GM19239 (cell line): ENCODE data around the gene LY6G6F.

Experiments used
- DNase-seq: peaks from one replicate; pipeline ENCODE4 v3.0.0; 2011; ENCODE audit warnings: low spot score; ENCODE audit not compliant: insufficient read length
- FAIRE-seq: peaks from 2 replicates; lab custom pipeline; 2011; peaks lifted over from hg19 to GRCh38; lab: Jason Lieb, UNC

Gene LY6G6F, protein sequence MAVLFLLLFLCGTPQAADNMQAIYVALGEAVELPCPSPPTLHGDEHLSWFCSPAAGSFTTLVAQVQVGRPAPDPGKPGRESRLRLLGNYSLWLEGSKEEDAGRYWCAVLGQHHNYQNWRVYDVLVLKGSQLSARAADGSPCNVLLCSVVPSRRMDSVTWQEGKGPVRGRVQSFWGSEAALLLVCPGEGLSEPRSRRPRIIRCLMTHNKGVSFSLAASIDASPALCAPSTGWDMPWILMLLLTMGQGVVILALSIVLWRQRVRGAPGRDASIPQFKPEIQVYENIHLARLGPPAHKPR

DNA sequence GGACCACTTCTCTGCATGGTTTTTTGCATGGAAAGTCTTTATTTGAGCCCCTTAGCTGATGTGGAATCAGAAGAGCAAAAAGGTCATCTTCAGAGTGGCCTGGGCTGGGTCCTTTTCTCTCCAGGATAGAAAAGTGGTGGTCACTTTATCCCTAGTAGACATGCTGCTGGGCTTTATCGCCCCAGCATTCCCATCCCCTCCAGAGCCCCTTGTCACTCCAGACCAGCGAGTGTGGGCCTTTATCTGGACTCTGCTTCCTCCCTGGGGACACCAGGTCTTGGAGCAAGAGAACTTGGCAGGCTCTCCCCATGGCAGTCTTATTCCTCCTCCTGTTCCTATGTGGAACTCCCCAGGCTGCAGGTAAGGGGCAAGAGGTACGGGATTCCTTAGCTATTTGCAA is at the start of gene LY6G6F:
TSS of gene LY6G6F (plus strand) at position 268 of the 400 bp plus-strand sequence. CDS start at position 309, 41 bp downstream.
- no peak for FAIRE-seq
- DNase-seq: no peak

DNA sequence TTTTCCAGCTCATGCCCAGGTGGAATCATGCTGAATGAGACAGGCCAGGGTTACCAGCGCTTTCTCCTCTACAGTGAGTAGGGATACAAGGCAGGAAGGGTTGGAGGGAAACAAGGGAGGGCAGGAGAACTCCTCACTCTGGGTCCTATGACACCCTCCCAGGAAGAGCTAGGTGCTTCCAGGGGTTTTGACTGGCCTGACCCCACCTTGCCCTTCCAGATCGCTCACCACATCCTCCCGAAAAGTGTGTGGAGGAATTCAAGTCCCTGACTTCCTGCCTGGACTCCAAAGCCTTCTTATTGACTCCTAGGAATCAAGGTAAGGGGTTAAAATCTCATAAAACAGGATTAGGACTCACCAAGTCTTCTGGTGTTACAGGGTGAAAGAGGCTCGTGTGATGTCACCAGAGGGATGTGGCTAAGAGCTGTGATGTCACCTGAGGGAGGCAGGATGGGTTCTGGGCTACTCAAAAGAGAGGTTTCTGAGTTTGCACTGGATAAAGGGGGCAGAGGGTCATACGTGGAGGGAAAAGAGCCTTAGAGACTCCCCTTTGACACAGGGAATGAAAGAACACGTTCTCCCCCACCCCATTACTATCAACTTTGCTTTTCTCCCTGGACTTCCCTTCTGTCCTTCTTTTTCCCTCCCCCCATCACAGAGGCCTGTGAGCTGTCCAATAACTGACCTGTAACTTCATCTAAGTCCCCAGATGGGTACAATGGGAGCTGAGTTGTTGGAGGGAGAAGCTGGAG is 49.1 kb upstream of the LY6G6F start:
- FAIRE-seq: no peak
- no peak for DNase-seq

DNA sequence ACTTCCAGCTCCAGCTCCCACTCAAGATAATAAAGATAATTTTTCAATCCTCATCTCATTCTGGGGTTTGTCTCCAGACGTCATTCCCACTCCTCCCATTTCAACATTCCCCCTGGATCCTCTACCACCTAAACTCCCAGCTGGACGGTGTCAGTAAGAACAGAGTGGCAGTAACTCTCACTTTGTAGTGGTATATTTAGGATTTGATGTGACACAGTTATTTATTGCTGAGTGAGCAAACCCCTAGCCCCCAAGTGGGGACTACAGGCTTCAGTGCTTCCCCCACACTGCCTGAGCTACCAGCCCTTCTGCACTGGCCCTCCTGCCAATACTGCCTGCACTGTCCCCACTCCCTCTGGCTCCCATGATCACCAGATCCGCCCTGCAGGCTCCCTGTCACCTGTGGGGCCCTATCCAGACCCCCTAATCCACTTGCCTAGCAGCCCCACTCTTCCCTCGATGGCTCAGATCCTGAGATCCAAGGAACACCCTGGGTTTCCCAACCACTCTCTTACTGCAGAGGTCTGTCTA is 48.4 kb upstream of the LY6G6F start:
- DNase-seq (no peak), FAIRE-seq (no peak)

DNA sequence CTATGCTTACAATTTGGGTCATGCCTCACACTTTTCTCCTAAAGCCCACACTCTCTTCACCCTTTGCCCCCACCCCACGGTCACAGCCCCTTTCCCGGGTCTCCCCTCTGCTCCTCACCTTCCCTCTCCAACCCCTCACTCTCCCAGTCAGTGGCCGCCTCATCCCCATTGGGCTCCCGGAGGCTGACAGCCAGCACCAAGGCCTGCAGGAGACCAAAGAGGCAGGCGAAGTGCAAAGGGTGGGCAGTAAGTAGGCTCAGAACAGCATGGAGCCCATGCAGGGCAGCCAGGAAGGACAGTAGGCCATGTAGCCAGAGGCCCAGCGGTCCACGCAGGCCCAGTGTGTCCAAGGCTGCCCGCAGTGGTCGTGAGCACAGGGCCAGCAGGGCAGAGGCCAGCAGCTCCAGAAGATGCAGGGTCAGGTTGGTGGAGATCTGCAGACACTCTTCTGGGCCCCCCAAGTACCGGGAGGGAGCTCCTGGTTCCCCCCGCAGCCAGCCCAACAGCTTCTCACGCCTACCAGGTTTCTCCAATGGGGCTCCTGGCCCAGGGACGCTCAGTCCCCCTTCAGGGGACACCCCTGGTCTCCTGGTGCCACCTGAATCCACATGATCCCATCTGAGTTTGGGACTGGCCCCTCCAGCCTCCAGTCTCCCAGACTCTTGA is 47.5 kb upstream of the LY6G6F start:
- DNase-seq (no peak), FAIRE-seq (no peak)

DNA sequence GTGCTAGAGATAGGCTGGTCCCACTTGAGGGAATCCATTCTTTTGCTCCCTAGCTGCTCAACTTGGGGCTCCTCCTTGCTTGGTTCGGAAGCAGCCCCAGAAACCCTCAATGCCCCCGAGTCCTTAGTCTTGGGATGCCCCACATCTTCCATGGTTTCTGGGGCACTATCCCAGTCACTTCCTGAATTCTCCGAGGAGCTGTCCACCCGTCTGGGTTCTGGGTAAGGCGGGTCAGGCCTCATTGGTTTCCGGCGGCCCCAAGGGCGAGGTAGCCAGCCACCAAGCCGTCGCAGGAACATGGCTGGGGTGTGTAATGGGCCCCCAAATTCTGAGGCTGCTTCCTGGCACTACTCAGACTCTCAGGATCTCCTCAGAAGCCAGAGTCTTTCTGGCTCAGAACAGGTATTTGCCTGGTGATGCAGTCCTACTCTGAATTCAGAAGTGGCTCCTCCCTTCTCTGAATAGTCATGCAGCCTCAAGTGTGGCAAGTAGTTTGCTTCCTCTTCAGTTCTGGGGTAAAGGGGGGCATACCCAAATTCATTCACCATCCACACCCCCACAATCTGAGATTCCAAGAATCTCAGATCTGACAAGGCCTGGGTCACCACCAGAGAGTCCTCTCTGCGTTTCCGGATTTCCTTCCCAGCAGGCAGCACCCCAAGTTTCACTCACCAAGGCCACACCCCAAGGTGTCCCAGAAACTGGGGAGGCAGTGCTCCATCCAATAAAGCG is 46.9 kb upstream of the LY6G6F start:
- peak; percentile 63 for FAIRE-seq
- DNase-seq: no peak

- FAIRE-seq: peak; percentile 63
- DNase-seq: peak; percentile 55
Observed at GRCh38 chr6:31660381-31661261, 46.0 kb upstream of the LY6G6F start, which contains the start of gene C6orf47. Gene C6orf47 (minus strand): TSS chr6:31660778. CDS start chr6:31659947, 831 bp downstream.

- FAIRE-seq (no peak), DNase-seq (peak; percentile 40)
Observed at GRCh38 chr6:31661262-31662123, 45.2 kb upstream of the LY6G6F start.

DNA sequence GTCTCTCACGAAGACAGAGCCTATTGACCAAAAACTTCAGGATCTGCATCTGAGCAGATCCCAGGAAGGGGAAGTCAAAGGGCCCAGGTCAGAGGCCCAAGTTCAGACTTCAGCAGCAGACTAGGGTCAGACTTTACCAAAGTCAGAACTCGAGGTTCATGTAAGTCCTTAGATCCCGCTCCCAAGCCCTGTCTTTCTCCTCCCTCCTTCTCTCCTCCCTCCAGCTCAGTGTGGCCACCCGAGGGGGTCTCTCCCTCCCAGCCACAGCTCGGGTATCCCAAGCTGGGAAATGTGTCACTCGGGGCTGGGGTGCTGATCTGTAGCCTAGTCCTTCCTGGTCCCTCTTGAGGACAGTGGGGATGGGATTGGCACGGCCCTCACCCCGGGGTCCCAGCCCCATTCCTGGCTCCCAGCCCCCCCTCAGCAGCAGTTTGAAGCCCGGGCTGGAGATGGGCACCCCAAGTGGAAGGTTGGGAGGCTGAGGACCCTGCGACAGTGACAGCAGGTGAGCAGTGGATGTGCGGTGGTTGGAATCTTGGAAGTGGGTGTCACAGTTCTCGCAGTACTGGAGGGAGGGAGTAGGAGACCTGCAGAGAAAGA is 44.4 kb upstream of the LY6G6F start:
- FAIRE-seq: no peak
- DNase-seq: no peak

DNA sequence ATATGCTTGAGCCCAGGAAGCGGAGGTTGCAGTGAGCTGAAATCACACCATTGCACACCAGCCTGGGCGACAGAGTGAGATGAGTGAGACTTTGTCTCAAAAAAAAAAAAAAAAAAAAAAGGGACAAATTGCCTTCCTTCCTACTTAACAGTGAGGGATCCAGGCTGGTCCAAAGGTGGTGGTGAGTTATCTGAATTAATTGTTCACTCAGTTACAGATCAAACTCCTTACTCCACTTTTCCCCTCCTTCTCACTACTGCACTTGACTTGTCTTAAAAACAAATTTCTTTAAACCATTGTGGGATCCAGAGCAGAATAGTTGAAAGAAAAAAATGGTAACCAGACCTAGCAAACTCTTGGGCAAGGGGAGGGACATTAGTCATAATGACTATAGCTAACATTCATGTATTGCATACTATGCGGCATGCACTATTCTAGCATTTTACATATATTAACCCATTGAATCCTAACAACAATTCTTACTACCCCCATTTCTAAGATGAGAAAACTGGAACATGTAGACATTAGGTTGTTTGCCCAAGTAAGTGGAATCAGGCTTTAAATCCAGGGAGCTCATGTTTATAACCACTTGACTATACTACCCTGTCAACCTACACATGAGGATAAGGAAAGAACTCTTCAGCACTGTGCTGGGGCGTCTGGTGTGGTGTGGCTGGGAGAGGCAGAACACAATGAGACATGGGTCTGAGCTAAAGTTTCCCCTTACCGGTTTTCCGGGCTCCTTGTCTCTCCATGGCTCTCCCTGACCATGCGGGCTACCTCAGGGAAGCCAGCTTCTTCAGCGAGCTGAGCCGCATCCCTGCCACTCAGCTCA is 43.3 kb upstream of the LY6G6F start:
- DNase-seq (no peak), FAIRE-seq (no peak)

DNA sequence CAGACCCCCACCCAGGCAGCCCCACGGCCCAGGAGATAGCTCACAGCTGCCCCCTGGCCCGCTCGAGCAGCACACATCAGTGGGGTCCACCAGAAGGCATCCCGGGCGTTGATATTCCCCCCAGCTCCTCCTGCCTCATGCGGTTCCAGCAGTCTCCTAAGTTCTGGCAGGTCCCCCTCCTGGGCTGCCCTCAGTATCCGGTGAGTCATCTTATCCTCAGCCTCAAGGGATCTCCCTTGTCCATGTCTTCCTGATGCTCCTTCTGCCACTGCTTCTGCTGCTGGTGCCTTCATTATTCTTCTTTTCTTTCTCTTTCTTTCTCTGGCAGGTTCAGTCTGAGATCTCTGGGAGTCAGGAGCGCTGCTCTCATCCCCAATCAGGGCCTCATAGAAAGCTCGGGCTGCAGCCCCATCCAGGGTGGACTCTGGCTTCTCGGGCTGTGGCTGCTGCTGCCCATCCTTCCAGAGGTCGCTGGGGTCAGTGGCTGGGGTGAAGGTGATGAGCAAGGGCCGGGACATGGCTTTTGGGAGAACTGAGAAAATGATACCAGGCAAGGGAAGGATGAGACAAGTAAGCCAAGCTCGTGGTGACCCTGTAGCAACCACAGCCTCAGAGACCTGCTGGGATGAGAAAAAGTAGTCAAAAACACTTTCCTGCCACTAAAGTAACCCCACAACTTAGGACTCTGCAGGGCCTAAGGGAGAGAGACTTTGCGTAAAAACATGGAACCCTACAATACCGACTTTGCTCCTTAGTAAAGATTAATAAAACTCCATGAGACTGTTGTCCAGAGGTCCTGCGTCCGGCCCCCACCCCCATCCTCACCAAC is 42.5 kb upstream of the LY6G6F start:
- DNase-seq (no peak), FAIRE-seq (no peak)

DNA sequence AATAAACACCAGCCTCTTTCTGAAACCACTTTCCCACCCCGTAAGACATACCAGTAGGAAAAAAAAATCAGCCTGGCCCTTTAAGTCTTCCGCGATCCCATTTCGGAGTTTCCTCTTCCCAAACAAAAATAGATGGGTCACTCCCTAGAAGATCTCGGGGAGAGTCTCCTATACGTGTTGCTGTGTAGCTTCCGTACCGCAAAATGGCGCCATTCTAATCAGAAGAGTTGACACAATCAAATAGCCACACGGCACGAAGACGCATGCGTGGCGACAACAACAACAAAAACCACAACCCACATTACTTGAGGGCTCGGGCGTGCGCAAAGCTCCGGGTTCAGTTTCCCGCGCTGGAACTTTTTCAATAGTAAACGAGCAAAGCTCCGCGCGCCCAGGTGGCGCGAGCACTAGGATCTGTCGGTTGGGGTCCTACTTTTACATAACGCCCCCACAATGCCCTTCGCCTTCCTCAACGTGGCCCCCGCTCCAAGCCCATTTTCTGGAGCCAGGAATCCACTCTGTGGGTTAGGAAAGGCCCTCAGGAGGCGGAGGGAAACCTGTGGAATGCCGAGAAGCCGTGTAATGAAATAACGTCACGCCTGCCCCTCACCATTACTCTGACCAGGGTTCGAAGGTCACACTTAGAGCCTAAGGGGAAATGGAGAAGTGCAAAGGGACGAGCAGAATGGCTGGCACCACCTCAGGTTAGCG is 41.7 kb upstream of the LY6G6F start, which contains the start of gene GPANK1:
TSS of gene GPANK1 (minus strand) at position 208 of the 711 bp plus-strand sequence. CDS start 519 bp downstream, outside the sequence.
- DNase-seq: peak; percentile 57

GRCh38 chr6:31665501-31666336 is 40.9 kb upstream of the LY6G6F start, which contains the start of gene CSNK2B:
Gene CSNK2B (plus strand): TSS chr6:31666080. CDS start chr6:31666832, 752 bp downstream.
- FAIRE-seq (peak; percentile 94), DNase-seq (peak; percentile 92)

More for the DNA sequence above, 41.7 kb upstream of the LY6G6F start, which contains the start of gene GPANK1:
- FAIRE-seq: peak; percentile 91

GRCh38 chr6:31666337-31666965 is 40.2 kb upstream of the LY6G6F start:
- DNase-seq: no peak
- FAIRE-seq: no peak

DNA sequence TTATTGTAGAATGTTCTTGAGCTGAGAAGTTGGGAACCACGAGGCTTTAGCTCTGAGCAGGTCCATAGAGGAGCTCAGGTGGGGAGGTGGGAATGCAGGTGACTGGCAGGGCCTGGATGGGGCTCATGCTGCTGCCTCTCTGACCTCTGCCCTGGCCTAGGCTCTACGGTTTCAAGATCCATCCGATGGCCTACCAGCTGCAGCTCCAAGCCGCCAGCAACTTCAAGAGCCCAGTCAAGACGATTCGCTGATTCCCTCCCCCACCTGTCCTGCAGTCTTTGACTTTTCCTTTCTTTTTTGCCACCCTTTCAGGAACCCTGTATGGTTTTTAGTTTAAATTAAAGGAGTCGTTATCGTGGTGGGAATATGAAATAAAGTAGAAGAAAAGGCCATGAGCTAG is 37.0 kb upstream of the LY6G6F start, which contains the start of gene LY6G5B:
TSS of gene LY6G5B (plus strand) at position 301 of the 400 bp plus-strand sequence. CDS start 975 bp downstream, outside the sequence.
- DNase-seq (no peak), FAIRE-seq (no peak)
